ENCODE data around the gene ZFX. TPM values are rescaled to one million over a fixed set of nuclear protein-coding genes. Genes with fewer than 3 reads are reported as not detected.

ZFX gene
- total RNA-seq, 1 experiment from 2014 or later, result 27.5 TPM

DNA sequence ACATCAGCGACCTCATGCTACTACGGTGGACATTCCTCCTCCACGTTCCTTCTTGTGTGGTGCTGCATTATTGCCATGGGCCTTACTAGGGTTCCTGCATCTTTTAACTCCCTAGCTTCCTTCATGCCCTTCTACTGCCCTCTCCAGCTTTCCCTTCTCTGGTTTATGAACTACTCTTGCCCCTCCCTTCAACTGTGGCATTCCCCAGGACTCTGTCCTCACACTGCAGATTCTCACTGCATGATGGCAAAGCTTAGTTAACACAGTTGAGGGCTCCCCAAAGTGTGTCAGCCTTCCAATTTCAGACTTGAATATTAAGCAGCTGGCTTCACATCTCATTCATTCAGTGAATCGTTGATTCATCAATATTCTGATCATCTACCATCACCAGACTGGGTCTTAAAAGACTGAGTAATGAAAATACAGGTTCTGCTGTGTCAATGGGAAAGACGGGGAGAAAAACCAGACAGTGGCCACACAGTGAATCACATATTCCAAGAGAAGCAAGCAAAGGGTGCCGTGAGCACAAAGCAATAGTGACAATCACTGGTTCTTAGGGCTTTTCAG, 53.0 kb downstream of the ZFX start:
- Histone ChIP-seq H3K27ac (no peak overlapping the region), H3K4me3 (no peak overlapping the region), H3K27me3 (no peaks in the 10 kb centered on the region), H3K9me3 (replicated peaks) (no peaks in the 10 kb centered on the region), H3K4me1 (no peaks in the 10 kb centered on the region), H3K36me3 (peaks cover 3% of the 10 kb centered on the region)
- DNase-seq, result no peak

GRCh38 chrX:24203072-24203808, 53.7 kb downstream of the ZFX start:
- H3K27me3 ChIP-seq, result no peaks in the 10 kb centered on the region
- no peaks in the 10 kb centered on the region for H3K9me3 ChIP-seq (replicated peaks)
- H3K4me3 ChIP-seq, result no peak overlapping the region
- H3K4me1 ChIP-seq, result no peaks in the 10 kb centered on the region
- DNase-seq, result no peak
- no peak overlapping the region for H3K27ac ChIP-seq
- peaks cover 7% of the 10 kb centered on the region for H3K36me3 ChIP-seq

DNA sequence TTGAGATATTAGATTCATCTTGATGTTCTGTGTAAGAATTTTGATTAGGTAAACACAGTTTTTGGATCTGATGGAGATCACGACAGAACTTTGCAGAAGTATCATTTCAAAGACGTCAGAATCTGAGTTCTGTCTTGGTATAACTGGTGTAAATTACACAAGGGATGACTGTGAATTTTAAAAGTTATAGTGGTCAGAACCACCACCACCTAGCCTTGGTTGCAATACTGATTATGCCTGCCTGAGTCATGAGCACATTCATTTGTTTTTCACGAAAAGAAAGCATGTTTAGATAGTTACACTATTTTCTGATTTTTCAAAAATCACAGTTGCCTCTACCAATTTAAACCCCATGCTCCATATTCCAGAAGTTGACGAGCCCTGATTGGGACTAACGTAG, 54.8 kb downstream of the ZFX start:
- H3K4me3 ChIP-seq, result no peak overlapping the region
- no peak for DNase-seq
- peaks cover 13% of the 10 kb centered on the region for H3K36me3 ChIP-seq

GRCh38 chrX:24204958-24205357, 55.4 kb downstream of the ZFX start:
- Histone ChIP-seq H3K9me3 (replicated peaks) (no peaks in the 10 kb centered on the region), H3K27me3 (no peaks in the 10 kb centered on the region), H3K27ac (no peak overlapping the region), H3K4me1 (no peaks in the 10 kb centered on the region), H3K36me3 (peaks cover 19% of the 10 kb centered on the region), H3K4me3 (no peak overlapping the region)
- DNase-seq, result no peak

More for the DNA sequence above, 54.8 kb downstream of the ZFX start:
- Histone ChIP-seq H3K9me3 (replicated peaks) (no peaks in the 10 kb centered on the region), H3K27me3 (no peaks in the 10 kb centered on the region), H3K27ac (no peak overlapping the region), H3K4me1 (no peaks in the 10 kb centered on the region)

DNA sequence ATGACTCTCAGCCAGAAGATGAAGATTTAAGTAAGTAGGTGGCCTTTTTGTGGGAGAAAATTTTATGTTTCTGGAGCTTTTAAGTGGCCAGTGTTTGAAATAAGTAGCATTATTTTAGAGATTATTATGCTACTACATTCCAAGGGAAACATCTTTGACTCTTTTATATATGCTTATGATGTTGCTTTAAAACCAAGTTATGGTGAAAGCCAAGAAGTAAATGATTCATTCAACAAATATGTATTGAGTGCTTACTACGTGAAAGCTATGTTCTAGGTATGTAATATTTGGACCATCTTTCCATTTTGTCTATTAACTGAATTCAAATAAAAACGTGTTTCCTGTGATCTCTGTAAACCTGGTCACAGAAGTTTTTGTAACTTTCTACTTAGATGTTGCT, 58.3 kb downstream of the ZFX start:
- no peak for DNase-seq
- Histone ChIP-seq H3K27me3 (no peaks in the 10 kb centered on the region), H3K36me3 (peaks cover 31% of the 10 kb centered on the region), H3K27ac (no peak overlapping the region), H3K4me1 (no peaks in the 10 kb centered on the region), H3K9me3 (replicated peaks) (no peaks in the 10 kb centered on the region), H3K4me3 (no peak overlapping the region)

- Histone ChIP-seq H3K36me3 (peaks cover 31% of the 10 kb centered on the region), H3K4me3 (no peak overlapping the region), H3K9me3 (replicated peaks) (no peaks in the 10 kb centered on the region), H3K27ac (no peak overlapping the region), H3K4me1 (no peaks in the 10 kb centered on the region), H3K27me3 (no peaks in the 10 kb centered on the region)
- DNase-seq, result no peak
These were observed 59.1 kb downstream of the ZFX start for GRCh38 chrX:24208496-24209240.

DNA sequence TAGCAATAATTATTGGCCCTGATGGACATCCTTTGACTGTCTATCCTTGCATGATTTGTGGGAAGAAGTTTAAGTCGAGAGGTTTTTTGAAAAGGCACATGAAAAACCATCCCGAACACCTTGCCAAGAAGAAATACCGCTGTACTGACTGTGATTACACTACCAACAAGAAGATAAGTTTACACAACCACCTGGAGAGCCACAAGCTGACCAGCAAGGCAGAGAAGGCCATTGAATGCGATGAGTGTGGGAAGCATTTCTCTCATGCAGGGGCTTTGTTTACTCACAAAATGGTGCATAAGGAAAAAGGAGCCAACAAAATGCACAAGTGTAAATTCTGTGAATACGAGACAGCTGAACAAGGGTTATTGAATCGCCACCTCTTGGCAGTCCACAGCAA, 60.7 kb downstream of the ZFX start:
- Histone ChIP-seq H3K9me3 (replicated peaks) (no peaks in the 10 kb centered on the region), H3K36me3 (peaks cover 31% of the 10 kb centered on the region), H3K27me3 (no peaks in the 10 kb centered on the region), H3K4me1 (no peaks in the 10 kb centered on the region), H3K4me3 (no peak overlapping the region), H3K27ac (no peak overlapping the region)
- no peak for DNase-seq

- no peak overlapping the region for H3K27ac ChIP-seq
- H3K4me3 ChIP-seq, result no peak overlapping the region
- H3K27me3 ChIP-seq, result no peaks in the 10 kb centered on the region
- H3K9me3 ChIP-seq (replicated peaks), result no peaks in the 10 kb centered on the region
- H3K4me1 ChIP-seq, result no peaks in the 10 kb centered on the region
- no peak for DNase-seq
- peaks cover 16% of the 10 kb centered on the region for H3K36me3 ChIP-seq
These were observed 65.0 kb downstream of the ZFX start for GRCh38 chrX:24214568-24214967.

DNA sequence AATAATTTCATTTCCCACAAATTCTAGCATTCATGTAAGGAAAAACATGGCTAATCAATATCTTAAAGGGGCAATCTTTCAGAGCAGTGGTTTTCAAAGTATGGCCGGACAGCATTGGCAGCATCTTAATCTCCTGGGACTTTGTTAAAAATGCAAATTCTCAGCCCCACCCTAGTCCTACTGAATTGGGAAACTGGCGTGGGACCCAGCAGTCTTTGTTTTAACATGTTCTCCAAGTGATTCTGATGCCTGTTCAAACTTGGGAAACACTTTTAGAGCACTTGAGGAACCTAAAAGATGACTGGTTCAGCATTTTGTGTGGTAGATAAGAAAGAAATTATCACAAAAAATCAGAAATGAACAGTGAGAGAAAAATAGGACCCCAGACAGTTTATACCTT, 65.7 kb downstream of the ZFX start:
- Histone ChIP-seq H3K4me3 (no peak overlapping the region), H3K4me1 (no peaks in the 10 kb centered on the region), H3K9me3 (replicated peaks) (no peaks in the 10 kb centered on the region), H3K27ac (no peak overlapping the region), H3K36me3 (peaks cover 12% of the 10 kb centered on the region), H3K27me3 (no peaks in the 10 kb centered on the region)
- no peak for DNase-seq

DNA sequence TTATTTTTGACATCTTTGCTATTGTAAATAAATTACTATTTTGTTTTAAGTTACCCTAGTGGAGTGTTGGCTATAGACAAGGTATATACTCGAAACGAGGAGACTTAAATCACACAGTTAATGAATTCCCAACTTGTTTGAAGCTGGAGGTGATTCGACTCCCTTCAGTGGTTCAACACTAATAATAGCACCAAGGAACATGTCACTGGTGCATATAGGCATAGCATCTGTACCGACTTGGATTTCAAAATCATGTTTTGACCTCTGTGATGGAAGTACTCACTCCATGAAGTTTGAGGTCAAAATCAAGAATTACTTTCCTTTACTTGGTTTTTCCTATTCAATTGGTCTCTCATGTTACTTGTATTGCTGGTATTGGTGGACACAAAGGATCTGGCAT, 66.5 kb downstream of the ZFX start:
- no peaks in the 10 kb centered on the region for H3K27me3 ChIP-seq
- peaks cover 8% of the 10 kb centered on the region for H3K36me3 ChIP-seq
- no peaks in the 10 kb centered on the region for H3K9me3 ChIP-seq (replicated peaks)
- H3K4me3 ChIP-seq, result no peak overlapping the region
- no peak overlapping the region for H3K27ac ChIP-seq
- DNase-seq, result no peak
- no peaks in the 10 kb centered on the region for H3K4me1 ChIP-seq

- H3K27me3 ChIP-seq, result no peaks in the 10 kb centered on the region
- H3K4me1 ChIP-seq, result no peaks in the 10 kb centered on the region
- no peaks in the 10 kb centered on the region for H3K9me3 ChIP-seq (replicated peaks)
- no peak overlapping the region for H3K4me3 ChIP-seq
- no peak for DNase-seq
- no peak overlapping the region for H3K27ac ChIP-seq
- H3K36me3 ChIP-seq, result peaks cover under 1% of the 10 kb centered on the region; the same call in 1 of the 2 replicates
These were observed 67.3 kb downstream of the ZFX start for GRCh38 chrX:24216827-24217226.

DNA sequence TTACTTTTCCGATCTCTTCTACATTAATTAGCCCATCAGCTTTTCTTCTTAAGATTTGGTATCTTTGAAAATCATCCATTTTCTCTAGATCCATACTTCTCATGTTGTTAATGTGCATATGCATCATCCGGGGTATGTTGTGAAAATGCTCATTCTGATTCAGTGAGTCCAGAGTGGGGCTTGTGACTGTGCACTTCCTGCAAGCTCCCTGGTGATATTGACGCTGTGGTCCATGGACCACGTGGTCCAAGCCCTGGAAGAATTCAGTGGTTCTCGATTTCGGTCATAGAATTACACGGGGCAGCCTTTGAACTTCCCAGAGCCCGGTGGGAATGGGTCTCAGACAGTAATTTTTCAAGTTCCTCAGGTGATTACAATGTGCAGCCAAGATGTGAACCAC, 69.8 kb downstream of the ZFX start:
- Histone ChIP-seq H3K9me3 (replicated peaks) (no peaks in the 10 kb centered on the region), H3K4me3 (no peak overlapping the region), H3K27ac (no peak overlapping the region), H3K4me1 (no peaks in the 10 kb centered on the region), H3K27me3 (no peaks in the 10 kb centered on the region), H3K36me3 (no peaks in the 10 kb centered on the region)
- DNase-seq, result no peak

GRCh38 chrX:24221872-24222271, 72.3 kb downstream of the ZFX start:
- Histone ChIP-seq H3K27me3 (no peaks in the 10 kb centered on the region), H3K4me1 (no peaks in the 10 kb centered on the region), H3K27ac (no peak overlapping the region), H3K36me3 (no peaks in the 10 kb centered on the region), H3K9me3 (replicated peaks) (0 out of 2 replicates have a peak, but pooled peaks cover 3% of the 10 kb centered on the region), H3K4me3 (no peak overlapping the region)
- no peak for DNase-seq

DNA sequence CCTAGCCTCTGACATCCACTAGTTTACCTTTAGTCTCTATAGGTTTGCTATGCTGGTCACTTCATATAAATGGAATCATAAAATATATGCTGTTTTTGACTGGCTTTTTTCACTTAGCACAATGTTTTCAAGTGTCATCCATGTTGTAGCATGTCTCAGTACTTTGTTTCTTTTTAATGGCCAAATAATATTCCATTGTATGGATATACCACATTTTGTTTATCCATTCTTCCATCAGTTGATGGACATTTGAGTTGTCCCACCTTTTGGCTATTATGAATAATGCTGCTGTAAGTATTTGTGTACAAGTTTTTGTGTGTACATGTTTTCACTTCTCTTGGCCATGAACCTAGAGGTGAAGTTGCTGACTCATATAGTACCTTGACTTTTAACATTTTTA, 75.7 kb downstream of the ZFX start:
- no peak overlapping the region for H3K27ac ChIP-seq
- no peaks in the 10 kb centered on the region for H3K4me1 ChIP-seq
- no peak for DNase-seq
- H3K9me3 ChIP-seq (replicated peaks), result 0 out of 2 replicates have a peak, but pooled peaks cover 3% of the 10 kb centered on the region
- H3K27me3 ChIP-seq, result no peaks in the 10 kb centered on the region
- no peaks in the 10 kb centered on the region for H3K36me3 ChIP-seq
- H3K4me3 ChIP-seq, result no peak overlapping the region

- Histone ChIP-seq H3K36me3 (no peaks in the 10 kb centered on the region), H3K4me1 (no peaks in the 10 kb centered on the region), H3K4me3 (no peak overlapping the region), H3K27me3 (no peaks in the 10 kb centered on the region), H3K27ac (no peak overlapping the region), H3K9me3 (replicated peaks) (0 out of 2 replicates have a peak, but pooled peaks cover 3% of the 10 kb centered on the region)
- DNase-seq, result no peak
These were observed 76.6 kb downstream of the ZFX start for GRCh38 chrX:24226176-24226575.

Data from SJCRH30 (cell line).